ENCODE results near the gene ZNF618.

ZNF618 gene

GRCh38 chr9:114098936-114099668, 223.0 kb downstream of the ZNF618 start, which contains the start of gene KIF12:
Gene KIF12, minus strand, starts transcription at chr9:114099292. Its CDS starts 16 bp downstream, at chr9:114099276.
- Histone ChIP-seq H3K9me3 (ENCODE audit: low read length) (peaks cover 3% of the 10 kb centered on the region), H2AFZ (ENCODE audit: low read depth, low read length) (no peak within 1 kb of the TSS), H3K27me3 (ENCODE audit: insufficient read depth, low read length) (peaks cover 54% of the 10 kb centered on the region), H3K4me3 (ENCODE audit: low read length) (no peak within 1 kb of the TSS), H3K4me1 (ENCODE audit: insufficient read depth, low read length) (no peaks in the 10 kb centered on the region), H3K36me3 (ENCODE audit: insufficient read depth, low read length) (no peaks in the 10 kb centered on the region)

- no peaks in the 10 kb centered on the region for H3K4me1 ChIP-seq (ENCODE audit: insufficient read depth, low read length)
- no peak overlapping the region for H3K4me3 ChIP-seq (ENCODE audit: low read length)
- H3K9me3 ChIP-seq (ENCODE audit: low read length) = peaks cover 3% of the 10 kb centered on the region
- H3K27me3 ChIP-seq (ENCODE audit: insufficient read depth, low read length) = peaks cover 50% of the 10 kb centered on the region
- no peak overlapping the region for H2AFZ ChIP-seq (ENCODE audit: low read depth, low read length)
- H3K36me3 ChIP-seq (ENCODE audit: insufficient read depth, low read length) = no peaks in the 10 kb centered on the region
These were observed 223.7 kb downstream of the ZNF618 start for GRCh38 chr9:114099669-114100270.

GRCh38 chr9:114100536-114100935, 224.4 kb downstream of the ZNF618 start:
- peaks cover 43% of the 10 kb centered on the region for H3K27me3 ChIP-seq (ENCODE audit: insufficient read depth, low read length)
- no peaks in the 10 kb centered on the region for H3K4me1 ChIP-seq (ENCODE audit: insufficient read depth, low read length)
- no peak overlapping the region for H2AFZ ChIP-seq (ENCODE audit: low read depth, low read length)
- H3K36me3 ChIP-seq (ENCODE audit: insufficient read depth, low read length) = no peaks in the 10 kb centered on the region
- H3K4me3 ChIP-seq (ENCODE audit: low read length) = no peak overlapping the region
- peaks cover 3% of the 10 kb centered on the region for H3K9me3 ChIP-seq (ENCODE audit: low read length)

GRCh38 chr9:114102484-114102883, 226.4 kb downstream of the ZNF618 start:
- no peaks in the 10 kb centered on the region for H3K36me3 ChIP-seq (ENCODE audit: insufficient read depth, low read length)
- peaks cover 28% of the 10 kb centered on the region for H3K27me3 ChIP-seq (ENCODE audit: insufficient read depth, low read length)
- peaks cover 3% of the 10 kb centered on the region for H3K9me3 ChIP-seq (ENCODE audit: low read length)
- no peak overlapping the region for H2AFZ ChIP-seq (ENCODE audit: low read depth, low read length)
- no peaks in the 10 kb centered on the region for H3K4me1 ChIP-seq (ENCODE audit: insufficient read depth, low read length)
- H3K4me3 ChIP-seq (ENCODE audit: low read length) = no peak overlapping the region

GRCh38 chr9:114105236-114105635, 229.1 kb downstream of the ZNF618 start:
- Histone ChIP-seq H3K4me3 (ENCODE audit: low read length) (no peak overlapping the region), H3K9me3 (ENCODE audit: low read length) (no peaks in the 10 kb centered on the region), H2AFZ (ENCODE audit: low read depth, low read length) (no peak overlapping the region), H3K36me3 (ENCODE audit: insufficient read depth, low read length) (no peaks in the 10 kb centered on the region), H3K27me3 (ENCODE audit: insufficient read depth, low read length) (peaks cover 6% of the 10 kb centered on the region), H3K4me1 (ENCODE audit: insufficient read depth, low read length) (no peaks in the 10 kb centered on the region)
